Measurements from ENCODE around the gene POU2AF1.

The POU2AF1 gene

DNA sequence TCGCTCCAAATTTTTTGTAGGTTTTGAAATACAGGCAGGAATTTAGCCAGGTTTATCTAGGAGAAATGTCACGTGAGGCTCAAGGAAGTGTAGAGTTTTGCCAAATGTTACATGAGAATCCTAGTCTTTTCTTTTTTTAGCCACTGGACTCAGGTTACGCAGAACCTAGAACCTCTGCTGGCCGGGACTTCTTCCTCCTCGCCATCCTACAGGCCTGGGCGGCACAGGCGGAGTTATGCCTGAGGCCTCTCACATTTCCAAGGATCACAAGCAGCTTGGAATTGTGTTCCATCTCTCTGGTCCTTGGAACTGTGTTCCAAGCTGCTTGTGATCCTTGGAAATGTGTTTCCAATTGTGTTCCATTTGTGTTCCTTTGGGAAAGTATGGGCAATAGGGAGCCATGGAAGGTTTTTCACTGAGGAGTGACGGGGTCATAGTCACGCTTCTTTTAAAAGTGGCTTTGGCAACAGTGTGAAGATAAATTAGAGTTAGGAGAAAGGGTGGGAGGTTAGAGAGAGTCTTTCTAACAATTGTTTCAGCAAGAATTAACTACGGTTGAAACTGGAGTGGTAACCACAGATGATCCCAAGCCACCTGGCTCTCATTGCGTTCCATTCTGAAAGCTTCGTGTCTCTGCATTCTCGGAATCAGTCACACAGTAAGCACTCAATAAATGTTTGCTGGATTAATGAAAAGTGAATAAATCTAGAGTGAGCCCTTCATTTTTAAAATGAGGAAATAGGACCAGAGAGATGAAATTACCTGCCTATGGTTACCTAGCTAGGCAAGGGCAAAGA is 12.5 kb upstream of the POU2AF1 start:
- H3K9me3 ChIP-seq, result no peaks in the 10 kb centered on the region
- in situ Hi-C loops (cut with MboI; ENCODE audit: low sequenced_read_pairs), result no loop called here
- H3K27me3 ChIP-seq (ENCODE audit: low read depth), result 0 out of 2 replicates have a peak, but pooled peaks cover 2% of the 10 kb centered on the region
- H3K4me1 ChIP-seq, result no peaks in the 10 kb centered on the region
- DNase-seq (ENCODE audit: low spot score in 2 of 2), result no peak
- H3K4me3 ChIP-seq, result no peak overlapping the region
- H3K36me3 ChIP-seq (replicated peaks), result no peaks in the 10 kb centered on the region

DNA sequence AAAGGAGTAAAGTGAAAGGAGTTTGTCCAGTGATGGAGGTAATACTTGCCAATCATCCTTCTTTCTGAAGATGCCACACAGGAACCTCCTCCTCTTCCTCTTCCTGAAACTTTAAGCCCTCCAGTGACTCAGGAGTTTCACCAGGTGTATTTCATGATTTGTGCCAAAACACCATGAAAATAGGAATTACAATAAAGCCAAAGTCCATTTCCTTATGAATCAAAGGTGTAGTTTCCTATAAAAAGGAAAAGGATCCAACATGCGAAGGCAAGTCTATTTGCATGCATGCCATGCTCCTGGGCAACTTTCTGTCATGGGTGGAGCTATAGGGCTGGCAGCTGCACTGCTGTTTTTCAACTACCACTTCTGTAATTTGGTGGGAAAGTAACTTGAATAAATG is 9.8 kb upstream of the POU2AF1 start:
- Histone ChIP-seq H3K4me1 (no peaks in the 10 kb centered on the region), H3K27me3 (ENCODE audit: low read depth) (0 out of 2 replicates have a peak, but pooled peaks cover 2% of the 10 kb centered on the region), H3K9me3 (no peaks in the 10 kb centered on the region), H3K4me3 (no peak overlapping the region), H3K36me3 (replicated peaks) (no peaks in the 10 kb centered on the region)
- no peak for DNase-seq (ENCODE audit: low spot score in 2 of 2)
- in situ Hi-C loops (cut with MboI; ENCODE audit: low sequenced_read_pairs), result no loop called here

DNA sequence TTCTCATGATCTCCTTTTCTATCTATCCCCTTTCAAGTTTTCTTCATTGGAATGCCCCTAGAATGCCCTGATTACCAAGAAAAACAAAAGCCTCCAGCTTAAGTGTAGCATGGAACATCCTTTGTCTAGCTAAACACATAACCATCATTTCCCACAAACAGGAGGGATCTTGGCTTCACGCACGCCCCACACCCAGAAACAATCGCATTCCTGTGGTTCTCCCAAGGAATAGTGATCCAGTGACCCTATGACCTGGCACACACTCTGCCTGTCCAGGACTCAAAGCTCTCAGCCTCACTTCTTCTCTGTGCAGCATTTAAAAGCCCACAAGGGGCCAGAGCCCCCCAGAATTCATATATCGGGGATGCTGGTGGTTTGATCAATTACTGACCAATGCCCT is 9.3 kb upstream of the POU2AF1 start:
- no peaks in the 10 kb centered on the region for H3K36me3 ChIP-seq (replicated peaks)
- H3K9me3 ChIP-seq, result no peaks in the 10 kb centered on the region
- 0 out of 2 replicates have a peak, but pooled peaks cover 2% of the 10 kb centered on the region for H3K27me3 ChIP-seq (ENCODE audit: low read depth)
- no peaks in the 10 kb centered on the region for H3K4me1 ChIP-seq
- DNase-seq (ENCODE audit: low spot score in 2 of 2), result no peak
- no peak overlapping the region for H3K4me3 ChIP-seq
- in situ Hi-C loops (cut with MboI; ENCODE audit: low sequenced_read_pairs), result no loop called here

DNA sequence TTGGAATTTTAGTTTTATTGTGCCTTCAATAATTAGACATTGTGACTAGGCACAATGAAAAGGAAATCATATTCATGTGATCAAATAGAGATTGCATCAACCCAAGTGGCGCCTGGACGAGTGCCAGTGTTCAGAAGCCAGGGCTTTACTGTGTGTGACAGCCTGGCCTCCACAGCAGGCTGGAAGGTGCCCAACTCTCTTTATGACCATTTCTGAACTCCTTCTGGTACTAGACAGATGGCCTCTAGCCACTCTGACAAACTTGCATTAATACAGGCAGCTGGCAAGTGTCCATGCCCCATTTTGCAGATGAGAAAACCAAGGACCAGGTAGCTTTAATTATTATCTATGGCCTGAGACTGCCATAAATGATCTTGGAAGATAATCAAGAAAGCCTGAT is 8.3 kb upstream of the POU2AF1 start:
- in situ Hi-C loops (cut with MboI; ENCODE audit: low sequenced_read_pairs), result no loop called here

DNA sequence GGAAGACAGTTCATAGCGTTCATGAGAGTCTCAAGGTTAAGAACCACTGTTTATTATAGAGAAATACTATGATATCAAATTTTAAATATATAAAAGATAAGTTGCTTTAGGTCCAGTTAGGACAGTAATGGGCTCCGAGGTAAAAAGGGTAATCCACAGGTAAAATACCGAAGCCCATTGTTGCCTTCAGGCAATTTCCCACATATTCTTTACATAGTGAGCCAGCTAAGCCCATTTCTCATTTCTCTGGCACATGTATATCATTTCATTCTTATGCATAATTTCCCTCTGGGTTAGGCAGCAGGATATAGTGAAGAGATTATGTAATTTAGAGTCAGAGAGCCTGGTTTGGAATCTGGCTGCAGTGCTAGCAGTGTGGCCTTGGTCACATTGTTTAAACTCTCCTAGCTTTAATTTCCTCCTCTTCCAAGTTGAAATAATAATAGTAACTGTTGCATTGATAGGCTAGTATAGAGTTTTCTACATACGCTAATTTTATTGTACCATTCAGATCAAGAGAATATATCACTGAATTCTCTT is 7.6 kb upstream of the POU2AF1 start:
- H3K36me3 ChIP-seq (replicated peaks), result no peaks in the 10 kb centered on the region
- no peaks in the 10 kb centered on the region for H3K4me1 ChIP-seq
- in situ Hi-C loops (cut with MboI; ENCODE audit: low sequenced_read_pairs), result no loop called here
- H3K9me3 ChIP-seq, result no peaks in the 10 kb centered on the region
- 0 out of 2 replicates have a peak, but pooled peaks cover under 1% of the 10 kb centered on the region for H3K27me3 ChIP-seq (ENCODE audit: low read depth)
- no peak for DNase-seq (ENCODE audit: low spot score in 2 of 2)
- H3K4me3 ChIP-seq, result no peak overlapping the region

More for the DNA sequence above, 8.3 kb upstream of the POU2AF1 start:
- Histone ChIP-seq H3K4me1 (no peaks in the 10 kb centered on the region), H3K4me3 (no peak overlapping the region), H3K9me3 (no peaks in the 10 kb centered on the region), H3K27me3 (ENCODE audit: low read depth) (0 out of 2 replicates have a peak, but pooled peaks cover 2% of the 10 kb centered on the region), H3K36me3 (replicated peaks) (no peaks in the 10 kb centered on the region)
- DNase-seq (ENCODE audit: low spot score in 2 of 2), result no peak

DNA sequence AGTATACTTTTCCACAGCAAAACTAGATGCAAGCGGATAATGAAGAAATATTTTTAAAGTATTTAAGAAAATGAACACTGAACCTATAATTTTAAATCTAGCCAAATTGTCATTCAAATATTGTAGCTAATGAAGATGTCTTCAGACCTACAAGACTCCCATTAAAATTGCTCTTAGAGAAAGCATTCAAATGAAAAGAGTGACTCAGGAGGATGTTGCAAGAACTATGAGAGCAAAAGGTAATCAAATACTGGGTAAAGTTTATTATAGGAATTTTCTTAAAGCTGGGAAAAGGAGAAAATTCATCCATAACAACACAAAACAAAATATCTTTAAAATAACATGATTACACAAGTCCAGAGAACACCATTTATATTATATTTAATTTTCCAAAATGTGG is 5.4 kb upstream of the POU2AF1 start:
- Histone ChIP-seq H3K36me3 (replicated peaks) (no peaks in the 10 kb centered on the region), H3K4me1 (no peaks in the 10 kb centered on the region)
- DNase-seq (ENCODE audit: low spot score in 2 of 2), result no peak

DNA sequence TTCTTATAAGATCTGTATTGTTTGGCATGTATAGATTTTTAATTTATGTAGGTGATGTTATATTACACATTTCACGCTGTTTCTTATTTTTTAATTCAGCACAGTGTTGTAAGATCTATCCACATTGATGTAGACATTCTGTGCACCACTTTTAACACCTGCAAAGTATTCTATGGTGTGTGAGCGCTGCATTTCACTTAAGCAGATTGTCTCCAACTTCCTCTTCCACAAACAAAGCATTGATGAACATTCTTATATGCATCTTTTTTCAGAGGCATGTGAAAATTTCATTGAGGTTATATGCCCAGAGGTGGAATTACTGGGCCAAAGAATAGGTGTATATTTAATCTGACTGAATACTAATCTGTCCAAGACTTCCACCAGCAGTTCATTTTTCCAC is 3.4 kb upstream of the POU2AF1 start:
- in situ Hi-C loops (cut with MboI; ENCODE audit: low sequenced_read_pairs), result no loop called here
- Histone ChIP-seq H3K36me3 (replicated peaks) (no peaks in the 10 kb centered on the region), H3K27me3 (ENCODE audit: low read depth) (no peaks in the 10 kb centered on the region), H3K4me3 (no peak overlapping the region), H3K9me3 (no peaks in the 10 kb centered on the region), H3K4me1 (no peaks in the 10 kb centered on the region)
- DNase-seq (ENCODE audit: low spot score in 2 of 2), result no peak

More for the DNA sequence above, 5.4 kb upstream of the POU2AF1 start:
- in situ Hi-C loops (cut with MboI; ENCODE audit: low sequenced_read_pairs), result no loop called here
- no peaks in the 10 kb centered on the region for H3K27me3 ChIP-seq (ENCODE audit: low read depth)
- H3K4me3 ChIP-seq, result no peak overlapping the region
- no peaks in the 10 kb centered on the region for H3K9me3 ChIP-seq

DNA sequence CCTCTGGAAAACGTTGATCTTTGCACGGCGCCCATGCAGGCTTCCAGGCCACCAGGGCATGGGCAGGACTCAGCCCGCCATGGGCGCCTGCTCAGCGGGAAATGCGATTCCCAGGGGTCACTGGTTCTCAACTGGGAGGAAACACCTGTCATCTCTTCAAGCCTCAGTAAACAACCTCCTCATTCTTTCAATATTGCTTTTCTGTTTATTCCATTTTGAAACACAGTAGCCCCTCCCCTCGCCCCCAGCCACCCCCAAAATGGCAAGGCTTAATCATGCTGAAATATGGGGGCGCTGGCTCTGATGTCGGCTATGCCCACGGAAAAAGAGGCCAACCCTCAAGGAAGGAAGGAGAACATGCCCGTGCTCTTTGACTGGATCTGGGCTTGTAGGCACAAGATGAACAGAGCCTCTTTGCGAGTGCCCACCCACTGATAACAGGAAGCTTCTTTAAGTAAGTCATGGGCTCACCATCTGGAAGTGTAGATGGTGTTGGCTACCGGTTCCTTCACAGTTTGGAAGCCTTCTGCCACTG is 594 bp upstream of the POU2AF1 start:
- no peak for DNase-seq (ENCODE audit: low spot score in 2 of 2)
- H3K4me3 ChIP-seq, result no peak overlapping the region
- no peaks in the 10 kb centered on the region for H3K27me3 ChIP-seq (ENCODE audit: low read depth)
- H3K36me3 ChIP-seq (replicated peaks), result no peaks in the 10 kb centered on the region
- H3K4me1 ChIP-seq, result no peaks in the 10 kb centered on the region
- H3K9me3 ChIP-seq, result no peaks in the 10 kb centered on the region
- in situ Hi-C loops (cut with MboI; ENCODE audit: low sequenced_read_pairs), result no loop called here

DNA sequence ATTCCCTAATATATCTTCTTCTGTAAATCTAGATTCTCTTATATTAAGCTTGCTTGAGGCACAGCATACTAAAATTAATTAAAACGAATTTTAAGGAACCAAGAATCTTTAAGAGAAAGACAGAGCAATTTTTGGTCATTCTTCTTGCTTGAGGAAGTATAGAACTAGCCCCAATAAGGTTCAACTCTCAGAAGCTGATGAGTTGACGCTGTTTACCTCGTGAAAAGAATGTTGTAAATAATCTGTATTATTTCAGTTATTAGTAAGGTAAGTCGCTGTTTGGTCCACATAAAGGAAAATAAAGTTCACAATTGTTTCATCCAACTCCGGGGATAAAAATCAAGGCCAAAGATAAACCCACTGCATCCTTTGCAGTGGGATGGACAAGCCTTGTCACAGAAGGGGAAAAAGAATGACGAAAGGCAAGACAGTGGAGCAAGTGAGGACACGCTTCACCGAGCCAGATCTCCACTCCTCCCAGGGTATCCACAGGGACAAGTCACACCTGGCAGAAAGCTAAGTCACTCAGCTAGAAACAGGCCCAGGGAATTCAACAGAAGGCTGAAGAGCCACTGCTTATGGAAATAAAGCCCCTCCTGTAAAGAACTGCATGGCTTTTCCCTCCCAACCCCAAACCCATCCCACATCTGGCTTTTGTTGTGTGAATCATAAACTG is 752 bp downstream of the POU2AF1 start:
- no peak overlapping the region for H3K4me3 ChIP-seq
- no peaks in the 10 kb centered on the region for H3K9me3 ChIP-seq
- no peak for DNase-seq (ENCODE audit: low spot score in 2 of 2)
- H3K27me3 ChIP-seq (ENCODE audit: low read depth), result no peaks in the 10 kb centered on the region
- H3K36me3 ChIP-seq (replicated peaks), result no peaks in the 10 kb centered on the region
- in situ Hi-C loops (cut with MboI; ENCODE audit: low sequenced_read_pairs), result no loop called here
- H3K4me1 ChIP-seq, result no peaks in the 10 kb centered on the region

DNA sequence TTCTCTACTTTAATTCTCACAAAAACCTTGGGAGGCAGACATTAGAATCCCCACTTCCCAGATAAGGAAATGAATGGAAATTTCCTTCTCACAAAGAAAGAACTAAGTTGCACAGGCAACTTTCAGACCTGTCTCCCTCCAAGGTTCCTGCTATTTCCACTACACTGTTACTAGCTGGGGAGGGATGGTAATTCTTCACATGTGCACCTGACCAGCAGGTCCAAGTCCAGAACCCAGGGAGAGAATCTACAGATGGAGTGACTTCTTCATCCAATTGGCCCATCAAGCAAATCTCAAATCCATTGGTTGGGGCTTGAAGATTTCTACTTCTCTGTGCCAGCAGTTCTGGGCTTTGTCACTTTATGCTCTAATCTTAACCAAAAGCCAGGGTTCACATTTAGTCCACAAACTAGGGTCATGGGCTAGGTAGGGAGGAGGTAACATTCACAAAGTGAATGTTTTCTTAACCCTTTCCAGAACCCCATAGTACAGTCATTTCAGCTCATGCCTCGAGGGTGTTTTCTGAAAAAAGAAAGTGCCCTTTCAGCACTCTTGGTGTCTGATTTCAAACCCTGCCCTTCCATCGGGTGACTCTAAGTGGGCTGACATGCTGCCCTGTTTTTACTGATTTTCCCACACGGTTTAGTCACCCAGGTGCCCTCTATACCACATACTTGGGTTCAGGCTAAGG is 2.7 kb downstream of the POU2AF1 start:
- Histone ChIP-seq H3K9me3 (no peaks in the 10 kb centered on the region), H3K27me3 (ENCODE audit: low read depth) (no peaks in the 10 kb centered on the region), H3K4me1 (no peaks in the 10 kb centered on the region), H3K36me3 (replicated peaks) (no peaks in the 10 kb centered on the region), H3K4me3 (no peak overlapping the region)
- in situ Hi-C loops (cut with MboI; ENCODE audit: low sequenced_read_pairs), result no loop called here
- no peak for DNase-seq (ENCODE audit: low spot score in 2 of 2)

DNA sequence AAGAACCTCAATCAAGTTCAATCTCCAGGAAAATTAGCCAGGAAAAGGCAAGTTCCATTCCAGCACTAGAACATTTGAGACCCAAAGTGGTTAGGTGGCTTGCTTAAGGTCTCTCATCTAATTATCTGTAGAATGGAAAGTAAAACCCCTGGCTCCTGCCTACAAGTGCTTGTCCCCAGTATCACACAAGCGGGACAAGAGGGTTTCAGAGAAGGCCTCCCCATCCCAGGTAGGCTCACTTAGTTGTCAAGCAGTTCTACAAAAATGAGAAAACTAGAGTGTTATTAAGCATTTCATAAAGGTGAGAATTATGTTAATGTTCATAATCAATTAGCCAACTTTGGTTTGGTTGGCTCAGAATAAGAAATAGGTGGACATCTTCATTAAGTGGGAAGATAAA is 5.5 kb downstream of the POU2AF1 start:
- in situ Hi-C loops (cut with MboI; ENCODE audit: low sequenced_read_pairs), result no loop called here
- H3K4me3 ChIP-seq, result no peak overlapping the region
- no peaks in the 10 kb centered on the region for H3K9me3 ChIP-seq
- no peaks in the 10 kb centered on the region for H3K27me3 ChIP-seq (ENCODE audit: low read depth)
- H3K36me3 ChIP-seq (replicated peaks), result no peaks in the 10 kb centered on the region
- no peak for DNase-seq (ENCODE audit: low spot score in 2 of 2)
- no peaks in the 10 kb centered on the region for H3K4me1 ChIP-seq

DNA sequence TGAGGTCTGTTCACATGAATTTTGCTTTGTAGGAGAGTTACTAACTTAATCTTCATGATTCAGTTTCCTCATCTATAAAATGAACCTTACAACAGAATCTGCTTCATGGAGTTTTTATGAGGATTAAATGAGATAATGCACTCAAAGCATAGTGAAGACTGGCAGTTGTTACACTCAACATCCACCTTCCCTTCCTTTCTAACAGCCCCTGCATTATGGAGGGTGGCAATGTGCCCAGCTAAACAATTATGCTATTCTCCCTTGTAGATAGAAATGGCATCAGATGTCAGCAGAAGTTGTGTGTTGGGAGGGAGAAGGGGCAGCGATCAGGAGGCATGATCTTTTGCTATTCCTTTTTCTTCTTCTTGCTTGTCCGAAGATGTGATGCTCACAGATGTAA is 6.5 kb downstream of the POU2AF1 start:
- in situ Hi-C loops (cut with MboI; ENCODE audit: low sequenced_read_pairs), result no loop called here
- H3K4me1 ChIP-seq, result no peaks in the 10 kb centered on the region
- DNase-seq (ENCODE audit: low spot score in 2 of 2), result no peak
- H3K36me3 ChIP-seq (replicated peaks), result no peaks in the 10 kb centered on the region
- no peak overlapping the region for H3K4me3 ChIP-seq
- no peaks in the 10 kb centered on the region for H3K27me3 ChIP-seq (ENCODE audit: low read depth)
- no peaks in the 10 kb centered on the region for H3K9me3 ChIP-seq

DNA sequence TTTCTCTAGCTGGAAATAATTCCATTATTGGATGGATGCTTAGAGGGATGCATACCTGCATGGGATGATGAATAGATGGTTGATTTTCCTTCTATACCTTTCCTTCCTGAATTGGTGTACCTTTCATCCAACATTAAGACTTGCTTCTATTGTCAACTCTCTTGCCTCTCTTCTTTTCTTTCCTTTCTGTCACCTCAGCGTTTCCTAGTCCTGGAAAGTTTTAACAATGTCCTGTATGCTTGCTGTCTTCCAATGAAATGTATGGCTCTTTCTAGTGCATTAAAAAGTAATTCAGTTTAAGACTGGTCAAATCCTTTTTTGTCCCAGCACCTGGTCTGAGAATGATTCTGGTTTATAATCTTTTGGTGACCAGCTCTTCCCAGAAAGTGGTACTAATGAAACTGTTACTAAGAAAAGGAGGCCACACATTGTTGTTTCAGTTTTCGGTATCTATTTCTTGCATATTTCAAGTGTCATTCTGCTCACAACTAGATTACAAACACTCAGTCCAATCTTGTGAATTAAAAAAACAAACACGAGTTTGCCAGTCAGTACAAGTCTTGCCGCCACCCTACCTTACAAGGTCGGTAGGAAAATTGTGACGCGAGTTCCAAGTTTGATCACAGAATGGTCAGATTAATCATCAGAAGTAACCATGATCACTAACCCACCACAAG is 8.0 kb downstream of the POU2AF1 start:
- no peaks in the 10 kb centered on the region for H3K9me3 ChIP-seq
- in situ Hi-C loops (cut with MboI; ENCODE audit: low sequenced_read_pairs), result no loop called here
- no peak for DNase-seq (ENCODE audit: low spot score in 2 of 2)
- no peak overlapping the region for H3K4me3 ChIP-seq
- no peaks in the 10 kb centered on the region for H3K36me3 ChIP-seq (replicated peaks)
- no peaks in the 10 kb centered on the region for H3K27me3 ChIP-seq (ENCODE audit: low read depth)
- no peaks in the 10 kb centered on the region for H3K4me1 ChIP-seq
